HEK293 (cell line): Measurements from ENCODE around the gene FOXRED2.

Source experiments
- EGR2 ChIP-seq: fragments of 450-650 bp; formaldehyde crosslinking; IDR thresholded peaks from 2 replicates; pipeline ENCODE4 v1.5.1; 2016; ENCODE audit warnings: low read depth, missing biosample characterization, missing genetic modification characterization
- GLI2 ChIP-seq: fragments of 450-650 bp; formaldehyde crosslinking; IDR thresholded peaks from 2 replicates; pipeline ENCODE4; 2017; ENCODE audit warnings: missing biosample characterization, missing genetic modification characterization, low read depth, borderline replicate concordance
- KLF8 ChIP-seq: fragments of 450-650 bp; formaldehyde crosslinking; IDR thresholded peaks from 2 replicates; pipeline ENCODE4 v1.5.1; 2016; ENCODE audit warnings: missing biosample characterization, missing genetic modification characterization
- PRDM1 ChIP-seq: fragments of 450-650 bp; formaldehyde crosslinking; IDR thresholded peaks from 2 replicates; pipeline ENCODE4; 2016; ENCODE audit warnings: missing biosample characterization, missing genetic modification characterization
- PRDM2 ChIP-seq: fragments of 450-650 bp; formaldehyde crosslinking; IDR thresholded peaks from 2 replicates; pipeline ENCODE4 v1.5.1; 2016; ENCODE audit warnings: missing biosample characterization, missing genetic modification characterization, borderline replicate concordance
- PRDM4 ChIP-seq: fragments of 450-650 bp; formaldehyde crosslinking; IDR thresholded peaks from 2 replicates; pipeline ENCODE4 v1.5.1; 2017; ENCODE audit warnings: missing biosample characterization, missing genetic modification characterization
- PRDM6 ChIP-seq: fragments of 450-650 bp; formaldehyde crosslinking; IDR thresholded peaks from 2 replicates; pipeline ENCODE4 v1.5.1; 2017; ENCODE audit warnings: missing biosample characterization, missing genetic modification characterization
- ZFP41 ChIP-seq: fragments of 450-650 bp; formaldehyde crosslinking; IDR thresholded peaks from 2 replicates; pipeline ENCODE4 v1.5.1; 2016; ENCODE audit warnings: missing biosample characterization, missing genetic modification characterization, borderline replicate concordance
- ZNF140 ChIP-seq: fragments of 450-650 bp; formaldehyde crosslinking; IDR thresholded peaks from 2 replicates; pipeline ENCODE4 v1.5.1; 2016; ENCODE audit warnings: missing biosample characterization, missing genetic modification characterization
- ZNF184 ChIP-seq: fragments of 450-650 bp; IDR thresholded peaks from 2 replicates; pipeline ENCODE4 v1.5.1; 2018; ENCODE audit warnings: missing biosample characterization, mild to moderate bottlenecking, missing genetic modification characterization
- ZNF302 ChIP-seq: fragments of 450-650 bp; formaldehyde crosslinking; IDR thresholded peaks from 2 replicates; pipeline ENCODE4 v1.5.1; 2016; ENCODE audit warnings: missing biosample characterization, missing genetic modification characterization, low read depth
- ZNF561 ChIP-seq: fragments of 450-650 bp; IDR thresholded peaks from 2 replicates; pipeline ENCODE4 v1.5.1; 2018; ENCODE audit warnings: missing biosample characterization, missing genetic modification characterization, borderline replicate concordance
- ZNF624 ChIP-seq: fragments of 450-650 bp; formaldehyde crosslinking; IDR thresholded peaks from 2 replicates; pipeline ENCODE4 v1.5.1; 2017; ENCODE audit warnings: missing biosample characterization, missing genetic modification characterization
- ZNF629 ChIP-seq: fragments of 450-650 bp; formaldehyde crosslinking; IDR thresholded peaks from 2 replicates; pipeline ENCODE4 v1.5.1; 2017; ENCODE audit warnings: missing biosample characterization, missing genetic modification characterization
- ZNF639 ChIP-seq: fragments of 450-650 bp; formaldehyde crosslinking; IDR thresholded peaks from 2 replicates; pipeline ENCODE4 v1.5.1; 2016; ENCODE audit warnings: missing biosample characterization, missing genetic modification characterization
- ZNF792 ChIP-seq: fragments of 450-650 bp; formaldehyde crosslinking; IDR thresholded peaks from 2 replicates; pipeline ENCODE4 v1.5.1; 2016; ENCODE audit warnings: missing biosample characterization, missing genetic modification characterization
- ZXDB ChIP-seq: fragments of 450-650 bp; formaldehyde crosslinking; IDR thresholded peaks from 2 replicates; pipeline ENCODE4 v1.5.1; 2016; ENCODE audit warnings: missing biosample characterization, missing genetic modification characterization
- TF ChIP-seq, protein P1 (sequence below): fragments of 450-650 bp; formaldehyde crosslinking; IDR thresholded peaks from 2 replicates; pipeline ENCODE4 v1.5.1; 2016; ENCODE audit warnings: missing biosample characterization, missing genetic modification characterization
- TF ChIP-seq, protein P2 (sequence below): IDR thresholded peaks from 2 replicates; pipeline ENCODE4 v1.6.1; 2011; ENCODE audit warnings: mild to moderate bottlenecking, low read depth, low read length, borderline replicate concordance
- TF ChIP-seq, protein P3 (sequence below): fragments of 450-650 bp; formaldehyde crosslinking; IDR thresholded peaks from 2 replicates; pipeline ENCODE4 v1.5.1; 2016; ENCODE audit warnings: missing biosample characterization, missing genetic modification characterization
- TF ChIP-seq, protein P4 (sequence below): fragments of 450-650 bp; formaldehyde crosslinking; IDR thresholded peaks from 2 replicates; pipeline ENCODE4 v1.5.1; 2017; ENCODE audit warnings: missing biosample characterization, mild to moderate bottlenecking, missing genetic modification characterization, moderate library complexity

The FOXRED2 gene

GRCh38 chr22:36461665-36462649, 44.9 kb downstream of the FOXRED2 start (continued):
- TF ChIP-seq, protein P1, sequence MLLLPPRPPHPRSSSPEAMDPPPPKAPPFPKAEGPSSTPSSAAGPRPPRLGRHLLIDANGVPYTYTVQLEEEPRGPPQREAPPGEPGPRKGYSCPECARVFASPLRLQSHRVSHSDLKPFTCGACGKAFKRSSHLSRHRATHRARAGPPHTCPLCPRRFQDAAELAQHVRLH (tag by site-specific recombination), result no peak
- TF ChIP-seq, protein P2, sequence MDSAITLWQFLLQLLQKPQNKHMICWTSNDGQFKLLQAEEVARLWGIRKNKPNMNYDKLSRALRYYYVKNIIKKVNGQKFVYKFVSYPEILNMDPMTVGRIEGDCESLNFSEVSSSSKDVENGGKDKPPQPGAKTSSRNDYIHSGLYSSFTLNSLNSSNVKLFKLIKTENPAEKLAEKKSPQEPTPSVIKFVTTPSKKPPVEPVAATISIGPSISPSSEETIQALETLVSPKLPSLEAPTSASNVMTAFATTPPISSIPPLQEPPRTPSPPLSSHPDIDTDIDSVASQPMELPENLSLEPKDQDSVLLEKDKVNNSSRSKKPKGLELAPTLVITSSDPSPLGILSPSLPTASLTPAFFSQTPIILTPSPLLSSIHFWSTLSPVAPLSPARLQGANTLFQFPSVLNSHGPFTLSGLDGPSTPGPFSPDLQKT, result no peak
- TF ChIP-seq ZNF302 (tag by site-specific recombination), result no peak
- no peak for TF ChIP-seq PRDM6 (tag by site-specific recombination)
- TF ChIP-seq ZNF140 (tag by site-specific recombination), result no peak
- no peak for TF ChIP-seq ZFP41
- TF ChIP-seq KLF8, result peak; percentile 67; the same call in 1 of the 2 replicates
- no peak for TF ChIP-seq PRDM4 (tag by site-specific recombination)
- no peak for TF ChIP-seq GLI2 (tag by site-specific recombination)
- TF ChIP-seq ZXDB (tag by site-specific recombination), result no peak; the same call in 1 of the 2 replicates
- peak; percentile 88 for TF ChIP-seq ZNF629 (tag by site-specific recombination)
- no peak for TF ChIP-seq ZNF184 (tag by site-specific recombination)
- TF ChIP-seq EGR2, result no peak
- TF ChIP-seq, protein P3, sequence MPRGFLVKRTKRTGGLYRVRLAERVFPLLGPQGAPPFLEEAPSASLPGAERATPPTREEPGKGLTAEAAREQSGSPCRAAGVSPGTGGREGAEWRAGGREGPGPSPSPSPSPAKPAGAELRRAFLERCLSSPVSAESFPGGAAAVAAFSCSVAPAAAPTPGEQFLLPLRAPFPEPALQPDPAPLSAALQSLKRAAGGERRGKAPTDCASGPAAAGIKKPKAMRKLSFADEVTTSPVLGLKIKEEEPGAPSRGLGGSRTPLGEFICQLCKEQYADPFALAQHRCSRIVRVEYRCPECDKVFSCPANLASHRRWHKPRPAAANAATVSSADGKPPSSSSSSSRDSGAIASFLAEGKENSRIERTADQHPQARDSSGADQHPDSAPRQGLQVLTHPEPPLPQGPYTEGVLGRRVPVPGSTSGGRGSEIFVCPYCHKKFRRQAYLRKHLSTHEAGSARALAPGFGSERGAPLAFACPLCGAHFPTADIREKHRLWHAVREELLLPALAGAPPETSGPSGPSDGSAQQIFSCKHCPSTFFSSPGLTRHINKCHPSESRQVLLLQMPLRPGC (tag by site-specific recombination), result peak; percentile 62; the same call in 1 of the 2 replicates
- no peak for TF ChIP-seq ZNF561
- TF ChIP-seq, protein P4, sequence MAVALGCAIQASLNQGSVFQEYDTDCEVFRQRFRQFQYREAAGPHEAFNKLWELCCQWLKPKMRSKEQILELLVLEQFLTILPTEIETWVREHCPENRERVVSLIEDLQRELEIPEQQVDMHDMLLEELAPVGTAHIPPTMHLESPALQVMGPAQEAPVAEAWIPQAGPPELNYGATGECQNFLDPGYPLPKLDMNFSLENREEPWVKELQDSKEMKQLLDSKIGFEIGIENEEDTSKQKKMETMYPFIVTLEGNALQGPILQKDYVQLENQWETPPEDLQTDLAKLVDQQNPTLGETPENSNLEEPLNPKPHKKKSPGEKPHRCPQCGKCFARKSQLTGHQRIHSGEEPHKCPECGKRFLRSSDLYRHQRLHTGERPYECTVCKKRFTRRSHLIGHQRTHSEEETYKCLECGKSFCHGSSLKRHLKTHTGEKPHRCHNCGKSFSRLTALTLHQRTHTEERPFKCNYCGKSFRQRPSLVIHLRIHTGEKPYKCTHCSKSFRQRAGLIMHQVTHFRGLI (tag by site-specific recombination), result no peak
- peak; percentile 75; the same call in 1 of the 2 replicates for TF ChIP-seq ZNF639 (tag by site-specific recombination)
- no peak for TF ChIP-seq ZNF792
- TF ChIP-seq PRDM2, result no peak
- no peak for TF ChIP-seq ZNF624 (tag by site-specific recombination)
- TF ChIP-seq PRDM1 (tag by site-specific recombination), result peak; percentile 29; the same call in 1 of the 2 replicates
